GM21737 (cell line): Measurements from ENCODE around the gene ERG.

ENCODE experiments used
- ATAC-seq: cut with Tn5 transposase; IDR thresholded peaks from one replicate; pipeline ENCODE4 v1.9.1; 2021; ENCODE audit warnings: mild to moderate bottlenecking, moderate library complexity; ENCODE audit not compliant: unreplicated experiment

ERG gene

DNA sequence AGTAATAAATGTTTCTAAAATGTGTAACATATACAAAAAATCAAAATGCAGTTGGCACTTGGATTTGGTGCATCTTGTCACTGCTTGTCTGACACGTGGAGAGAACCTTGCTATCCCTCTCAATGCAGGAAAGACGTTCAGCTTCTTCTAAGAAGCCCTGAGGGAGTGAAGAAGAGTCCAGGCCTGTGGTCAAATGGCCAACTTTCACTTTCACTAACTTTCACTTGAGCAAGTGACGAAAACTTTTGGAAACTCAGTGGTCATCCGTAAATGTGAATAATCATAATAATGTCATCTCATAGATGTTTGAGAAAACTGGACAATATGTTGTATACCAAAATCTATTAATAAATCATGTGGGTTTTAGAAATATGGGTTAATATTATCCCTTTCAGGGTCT, 61.9 kb downstream of the ERG start:
- ATAC-seq = no peak

DNA sequence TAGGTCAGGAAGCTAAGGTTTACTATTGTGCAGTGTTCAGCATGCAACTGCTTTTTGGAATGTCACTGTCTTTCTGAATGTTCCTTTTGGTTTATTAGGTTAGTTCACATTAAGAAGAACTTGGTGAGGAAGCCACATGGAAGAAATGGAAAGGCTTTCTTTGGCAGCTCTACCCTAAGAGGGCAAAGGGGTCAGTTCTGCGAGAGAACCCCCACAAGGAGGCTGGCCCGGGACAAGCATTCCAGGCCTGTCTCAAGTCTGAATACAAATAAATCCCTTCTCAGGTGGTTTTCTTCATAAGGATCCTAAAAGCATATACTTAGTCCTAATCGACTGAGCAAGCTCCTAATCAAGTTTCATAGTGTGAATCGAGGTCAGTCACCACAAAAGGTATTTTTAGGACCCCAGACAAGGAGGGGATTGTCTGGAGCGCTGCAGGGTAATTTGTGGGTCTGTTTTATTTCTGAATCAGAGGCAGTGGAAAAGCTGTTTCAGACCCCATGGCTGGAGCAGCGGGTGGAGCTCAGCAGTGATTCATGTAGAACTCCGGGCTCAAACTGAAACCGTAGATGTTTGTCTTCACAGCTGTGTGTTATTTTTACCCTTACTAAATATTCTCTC, 63.3 kb downstream of the ERG start:
- no peak for ATAC-seq

DNA sequence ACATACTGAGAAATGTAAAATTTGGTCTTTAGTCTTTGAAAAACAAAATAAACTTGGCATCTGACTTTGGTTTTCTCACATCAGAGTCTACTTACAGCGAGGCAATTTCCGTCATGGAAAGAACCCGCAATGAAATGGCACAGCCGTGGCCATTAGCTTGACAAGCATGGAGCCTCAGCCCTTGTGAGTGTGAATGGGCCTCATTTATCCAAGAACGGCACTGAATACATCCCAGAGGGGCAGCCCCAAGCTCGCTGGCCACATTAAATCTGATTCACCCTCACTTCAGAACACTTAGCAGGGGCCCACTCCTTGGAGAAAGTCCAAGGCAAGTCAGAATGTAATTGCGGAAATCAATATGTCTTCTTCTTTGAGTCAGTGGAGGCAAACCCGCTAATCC, 64.8 kb downstream of the ERG start:
- ATAC-seq = no peak

DNA sequence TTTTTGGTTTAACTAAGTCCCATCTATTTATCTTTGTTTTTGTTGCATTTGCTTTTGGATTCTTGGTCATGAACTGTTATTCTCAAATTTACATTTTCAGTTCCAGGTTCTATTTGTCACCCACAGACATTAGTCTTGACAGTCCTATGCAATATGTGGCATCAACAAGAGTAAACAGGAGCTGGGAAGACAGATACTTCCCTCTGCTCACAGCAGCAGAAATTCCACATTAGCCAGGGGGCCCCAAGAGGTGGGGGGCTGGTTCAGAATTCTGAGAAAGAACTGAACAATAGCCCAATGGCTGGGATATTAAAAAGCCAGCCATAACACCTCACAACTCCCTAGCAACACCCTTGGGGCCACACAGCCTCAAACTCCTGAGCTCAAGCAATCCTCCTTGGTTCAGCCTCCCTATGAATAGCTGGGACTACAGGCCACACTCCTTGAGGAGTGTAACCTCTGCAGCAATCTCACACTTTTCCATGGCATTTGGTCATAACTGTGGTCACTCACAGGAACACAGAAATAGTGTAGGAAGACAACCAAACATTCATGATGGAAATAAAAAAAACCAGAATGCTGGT, 67.8 kb downstream of the ERG start:
- ATAC-seq = no peak

DNA sequence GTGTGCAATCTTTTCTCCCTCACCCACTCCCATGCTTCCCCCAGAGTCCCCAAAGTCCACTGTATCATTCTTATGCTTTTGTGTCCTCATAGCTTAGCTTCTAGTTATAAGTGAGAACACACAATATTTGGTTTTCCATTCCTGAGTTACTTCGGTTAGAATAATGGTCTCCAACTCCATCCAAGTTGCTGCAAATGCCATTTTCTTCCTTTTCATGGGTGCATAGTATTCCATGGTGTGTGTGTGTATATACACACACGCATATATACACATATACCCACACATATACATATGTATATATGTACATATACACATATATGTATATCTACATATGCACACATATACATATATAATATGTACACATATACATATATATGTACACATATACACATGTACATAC, 69.3 kb downstream of the ERG start:
- no peak for ATAC-seq

DNA sequence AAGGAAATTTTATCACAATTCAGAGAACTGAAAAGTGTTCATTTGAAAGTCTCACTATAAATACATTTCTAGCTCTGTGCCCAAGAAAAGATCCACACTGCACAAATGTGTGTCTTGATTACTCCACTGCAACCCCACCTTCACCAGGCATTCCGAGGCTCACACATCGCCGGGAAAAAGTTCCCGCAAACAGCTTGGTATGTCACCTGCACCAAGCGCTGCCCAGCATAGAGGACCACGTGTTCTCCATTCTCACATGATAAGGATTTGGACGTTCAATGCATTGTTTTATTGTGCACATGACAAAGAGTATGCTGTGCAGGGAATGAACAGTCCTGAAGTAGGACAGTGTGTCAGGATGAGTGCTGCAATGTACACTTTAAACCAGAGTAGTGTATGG, 70.1 kb downstream of the ERG start:
- ATAC-seq = no peak

DNA sequence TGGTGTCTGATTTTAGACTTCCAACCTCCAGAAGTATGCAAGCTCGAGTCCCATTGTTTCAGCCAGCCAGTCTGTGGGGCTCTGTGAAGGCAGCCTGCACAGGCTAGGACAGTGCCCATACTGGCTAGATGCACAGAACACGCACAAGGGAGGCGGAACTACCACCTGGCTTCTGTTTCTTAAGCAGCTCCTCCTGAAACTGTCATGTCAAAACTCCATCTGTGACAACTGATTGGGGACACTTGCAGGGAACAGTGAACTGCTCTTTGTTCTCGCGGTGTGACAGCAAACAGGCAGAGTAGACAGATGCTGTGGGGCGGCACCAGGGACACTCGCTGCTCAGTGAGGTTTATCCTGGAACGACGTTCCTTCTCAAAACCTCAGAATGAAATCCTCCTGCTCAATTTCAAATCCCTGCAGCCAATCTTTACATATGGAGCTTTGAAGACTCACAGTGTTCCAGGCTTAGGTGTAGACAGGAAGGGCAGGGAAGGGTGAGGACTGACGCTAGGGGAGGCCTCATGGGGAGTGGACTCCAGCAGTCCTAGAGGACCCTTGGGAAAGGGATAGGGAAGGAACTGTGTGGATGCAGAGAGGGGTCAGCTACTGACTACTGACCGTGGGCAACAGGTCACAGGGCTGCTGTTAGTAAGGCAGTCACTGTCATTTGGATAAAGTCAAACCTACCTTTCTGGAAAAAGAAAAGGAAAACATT, 73.8 kb downstream of the ERG start:
- ATAC-seq = no peak

DNA sequence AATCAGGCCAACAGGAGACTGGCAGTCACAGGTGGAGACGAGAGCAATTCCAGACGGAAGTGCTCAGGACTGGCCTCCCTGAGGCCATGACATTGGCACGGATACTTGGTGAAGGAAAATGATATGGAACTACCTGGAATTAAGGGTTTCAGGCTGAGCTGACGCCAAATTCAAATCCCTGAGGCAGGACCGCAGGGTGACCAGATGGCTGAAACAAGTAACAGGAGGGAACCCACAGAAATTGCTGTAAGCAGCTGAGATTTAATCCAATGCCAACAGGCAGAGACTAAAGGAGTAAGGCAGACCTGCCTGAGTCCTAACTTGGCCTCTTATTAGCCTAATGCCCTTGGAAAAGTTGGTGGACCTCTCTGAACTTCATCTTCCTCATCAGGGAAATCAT, 76.2 kb downstream of the ERG start:
- ATAC-seq = no peak

DNA sequence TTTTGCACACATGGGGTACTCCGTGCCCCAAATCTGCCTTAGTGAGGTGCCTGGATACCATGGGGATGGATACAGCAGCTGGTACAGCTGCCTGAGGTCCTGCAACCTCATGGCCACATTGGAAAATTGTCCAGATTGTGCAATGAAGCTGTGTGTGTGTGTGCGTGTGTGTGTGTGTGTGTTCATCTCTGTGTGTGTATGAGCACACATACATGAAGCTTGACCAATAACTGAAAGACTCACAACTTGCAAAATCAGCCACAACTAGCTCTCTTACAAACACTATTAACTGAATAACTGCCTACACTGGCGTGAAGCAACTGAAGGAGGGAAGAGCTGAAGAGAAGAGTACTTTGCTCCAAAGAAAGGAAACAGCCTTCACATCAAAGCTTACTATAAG, 78.1 kb downstream of the ERG start:
- ATAC-seq = no peak

DNA sequence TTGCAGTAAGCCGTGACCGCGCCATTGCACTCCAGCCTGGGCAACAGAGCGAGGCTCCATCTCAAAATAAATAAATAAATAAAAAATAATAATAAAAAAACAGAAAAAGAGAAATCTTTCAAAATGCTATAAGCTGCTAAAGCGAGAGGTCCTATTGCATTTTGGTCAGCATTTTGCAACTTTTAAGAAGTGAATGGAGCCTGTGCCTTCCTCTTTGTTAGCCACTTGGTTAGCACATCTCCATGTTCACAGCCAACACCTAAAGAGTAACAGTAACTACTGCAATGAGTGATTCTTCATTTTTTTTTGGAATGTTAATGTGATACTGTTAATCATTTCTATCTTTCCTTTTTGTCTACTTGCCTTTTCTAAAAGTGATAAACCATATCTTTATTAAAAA, 80.6 kb downstream of the ERG start:
- no peak for ATAC-seq

DNA sequence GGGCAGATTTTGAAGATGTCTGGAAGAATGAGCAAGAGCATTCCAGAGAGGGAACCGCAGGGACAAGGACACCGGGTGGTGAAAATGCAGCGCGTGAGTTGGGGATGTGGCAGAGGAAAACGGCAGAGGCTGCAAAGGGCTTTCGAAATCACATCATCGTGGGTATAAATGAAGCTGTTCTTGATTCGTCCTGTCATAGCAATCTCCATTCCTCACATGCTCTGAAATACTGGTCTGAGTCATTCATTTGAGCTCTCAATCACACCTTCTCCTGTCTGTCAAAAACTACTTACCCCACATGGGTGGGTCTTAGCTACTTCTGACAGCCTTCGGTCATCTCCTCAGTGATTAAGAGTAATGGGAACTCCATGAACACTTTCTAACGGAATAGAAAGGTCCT, 81.5 kb downstream of the ERG start:
- ATAC-seq = no peak

DNA sequence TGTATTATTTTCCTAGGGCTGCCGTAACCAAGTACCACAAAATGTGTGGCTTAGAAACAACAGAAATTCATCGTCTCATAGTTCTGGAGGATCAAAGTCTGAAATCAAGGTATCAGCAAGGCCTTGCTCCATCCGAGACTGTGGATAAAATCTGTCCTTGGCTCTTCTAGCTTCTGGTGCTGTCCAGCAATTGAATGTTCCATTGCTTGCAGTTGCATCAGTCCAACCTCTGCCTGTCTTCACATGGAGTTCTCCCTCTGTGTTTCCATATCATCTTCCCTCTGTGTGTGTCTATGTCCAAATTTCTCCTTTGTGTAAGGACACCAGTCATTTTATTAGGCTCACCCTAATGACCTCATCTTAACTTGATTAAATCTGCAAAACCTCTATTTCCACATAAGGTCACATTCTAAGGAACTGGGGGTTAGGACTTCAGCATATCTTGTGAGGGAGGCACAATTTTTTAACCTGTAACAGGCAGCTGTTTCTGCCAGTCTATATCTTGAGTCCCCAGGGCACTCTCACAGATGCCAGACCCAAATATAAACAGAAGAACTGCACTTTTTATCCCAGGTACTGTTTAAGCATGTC, 84.2 kb downstream of the ERG start:
- no peak for ATAC-seq

DNA sequence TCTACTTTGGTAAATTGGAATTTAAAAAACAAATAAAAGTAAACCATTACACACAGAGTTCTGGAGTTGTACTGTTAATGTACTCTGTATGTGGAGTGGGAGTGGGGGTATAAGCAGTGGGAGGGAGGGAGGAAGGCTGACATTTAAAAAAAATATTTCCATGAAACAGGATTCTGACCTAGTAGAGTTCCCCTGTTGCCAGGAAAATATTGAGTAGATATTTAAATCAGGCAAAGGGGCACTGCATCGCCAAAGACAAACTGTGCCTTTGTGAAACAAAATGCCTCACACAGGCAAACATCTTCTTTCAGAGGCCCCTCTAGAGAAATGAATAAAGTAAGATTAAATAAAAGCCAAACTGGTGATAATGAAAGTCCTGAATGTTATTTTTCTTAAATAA, 87.8 kb downstream of the ERG start:
- ATAC-seq = no peak

DNA sequence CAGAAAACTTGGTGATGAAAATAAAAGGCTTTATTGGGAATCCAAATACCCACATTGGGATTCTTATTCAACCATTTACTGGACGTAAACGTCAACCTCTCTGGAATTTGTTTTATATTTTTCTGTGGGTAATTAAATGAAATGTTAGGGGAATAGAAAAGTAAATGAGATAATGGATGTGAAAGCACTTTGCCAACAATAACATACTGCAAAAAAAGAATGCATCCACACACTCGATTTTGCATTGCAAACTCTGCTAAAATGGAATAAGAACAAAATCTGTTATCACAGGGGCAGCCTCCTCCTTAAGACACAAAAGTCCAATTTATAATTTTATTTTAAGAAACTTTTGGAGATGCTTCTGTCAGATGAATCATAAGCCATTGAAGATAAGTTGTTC, 88.4 kb downstream of the ERG start:
- ATAC-seq = no peak

DNA sequence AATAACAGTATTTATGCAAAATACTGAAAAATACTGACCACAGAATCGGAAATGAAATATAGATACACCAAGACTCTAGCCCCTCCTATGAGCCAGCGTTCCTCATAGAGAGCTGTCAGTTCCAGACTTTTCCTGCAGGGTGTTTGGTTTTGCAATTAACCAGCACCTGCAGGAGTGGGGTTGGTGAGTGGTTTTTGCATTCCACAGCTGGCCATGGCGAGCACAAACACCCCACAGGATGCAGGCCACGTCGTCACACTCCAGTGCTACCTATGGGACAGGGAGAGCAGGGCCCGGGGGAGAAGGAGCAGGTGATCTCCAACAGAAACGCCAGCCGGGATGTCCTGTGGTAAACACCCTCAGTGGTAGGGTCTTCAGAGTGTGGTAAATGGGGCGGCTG, 94.1 kb downstream of the ERG start:
- no peak for ATAC-seq

DNA sequence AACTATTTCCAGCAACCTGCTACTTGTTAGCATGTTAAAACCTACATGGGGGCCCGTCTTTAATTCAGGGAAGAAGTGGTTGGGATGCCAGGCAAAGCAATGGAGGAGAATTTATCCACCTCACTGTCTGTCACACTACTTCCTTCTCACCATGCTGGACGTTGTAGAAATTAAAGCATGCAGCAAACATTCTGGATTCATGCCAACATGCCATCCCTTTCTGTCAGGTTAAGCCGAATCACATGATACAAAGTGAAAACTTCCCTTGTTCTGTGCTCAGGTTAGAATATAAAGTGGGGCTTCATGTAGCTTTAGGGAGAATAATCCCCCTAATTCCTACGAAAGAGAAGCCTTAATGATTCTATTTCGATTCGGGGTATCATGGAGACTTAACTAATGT, 95.5 kb downstream of the ERG start:
- ATAC-seq = no peak

DNA sequence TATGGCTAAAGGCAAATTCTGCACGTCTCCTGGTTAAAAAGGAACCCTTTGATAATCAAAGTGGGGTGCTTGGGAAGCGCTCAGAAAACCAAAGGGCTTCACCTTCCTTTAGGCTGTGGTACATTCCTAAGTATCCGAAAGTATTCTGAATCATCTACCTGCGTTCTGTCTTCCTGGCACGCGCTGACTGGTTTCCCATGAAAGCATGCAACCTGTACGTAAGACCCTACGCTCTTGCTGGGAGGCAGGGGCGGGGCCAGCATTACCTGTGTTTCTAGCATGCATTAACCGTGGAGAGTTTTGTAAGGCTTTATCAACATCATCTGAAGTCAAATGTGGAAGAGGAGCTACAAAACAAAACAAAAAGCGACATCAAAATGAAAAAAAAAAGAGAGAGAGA, 96.0 kb downstream of the ERG start:
- ATAC-seq = no peak

DNA sequence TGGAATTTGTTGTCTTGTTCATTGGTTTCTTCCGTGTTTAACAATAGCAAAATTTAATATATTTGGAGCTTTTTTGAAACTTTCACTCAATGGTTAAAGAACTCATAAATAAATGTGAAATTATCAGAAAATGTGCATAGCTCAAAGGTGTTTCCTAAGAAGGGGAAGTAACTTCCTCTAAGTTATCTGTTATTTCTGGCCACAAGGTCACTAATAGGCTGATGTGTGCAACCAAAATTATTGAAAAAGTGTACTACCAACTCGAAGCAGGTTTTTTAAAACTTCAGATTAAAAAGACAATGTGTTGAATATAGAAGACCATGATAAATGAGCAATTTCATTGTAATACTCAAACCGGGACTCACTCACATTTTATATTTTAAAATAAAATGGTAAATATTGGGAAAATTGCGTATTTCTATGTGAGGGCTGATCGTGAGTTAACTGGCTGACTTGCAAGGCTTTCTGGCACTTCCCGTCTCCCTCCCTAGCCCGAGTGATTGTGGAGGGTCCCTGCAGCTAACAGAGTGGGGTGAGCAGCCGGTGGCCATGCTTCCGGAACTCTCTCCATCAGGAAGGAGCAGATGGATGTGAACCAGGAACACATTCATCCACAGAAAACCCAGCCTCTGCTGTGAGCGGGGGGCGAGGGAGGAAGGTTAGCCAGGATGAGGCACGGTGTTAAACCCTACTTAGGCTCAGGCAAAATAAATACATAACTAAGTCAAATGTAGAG, 96.9 kb downstream of the ERG start:
- no peak for ATAC-seq

DNA sequence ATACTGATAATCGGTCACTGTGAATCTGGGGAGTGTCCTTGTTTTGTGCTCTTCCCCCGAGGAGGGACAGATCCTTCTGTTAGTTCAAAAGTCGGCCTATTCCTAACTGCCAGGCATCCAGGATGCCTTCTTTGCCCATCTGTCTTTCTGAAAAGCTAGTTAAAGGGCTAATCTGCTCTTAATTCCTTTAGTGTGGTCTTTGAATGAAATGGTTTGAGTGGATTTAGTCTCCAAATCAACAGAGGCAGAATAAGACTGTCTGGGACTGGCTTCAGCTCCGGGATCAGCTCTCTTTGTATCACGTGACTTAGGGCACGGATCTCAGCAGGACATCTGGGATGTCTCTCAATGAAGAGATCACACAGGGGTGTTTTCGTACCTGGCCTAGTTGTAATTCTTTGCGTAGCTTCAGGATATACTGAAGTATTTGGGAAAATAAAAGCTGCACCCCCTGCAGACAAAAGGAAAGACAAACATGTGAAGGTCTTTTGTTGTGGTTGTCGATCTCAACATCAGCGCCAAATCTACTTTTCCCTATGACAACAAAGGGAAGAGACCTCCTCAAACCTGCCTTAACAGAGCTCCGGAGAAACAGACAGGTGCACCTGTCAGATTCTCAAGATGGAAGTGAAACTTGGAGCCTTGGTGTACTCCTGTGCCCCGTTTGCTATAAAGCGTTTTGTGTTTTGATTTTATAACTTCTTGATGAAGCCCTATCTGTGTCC, 97.9 kb downstream of the ERG start:
- no peak for ATAC-seq

DNA sequence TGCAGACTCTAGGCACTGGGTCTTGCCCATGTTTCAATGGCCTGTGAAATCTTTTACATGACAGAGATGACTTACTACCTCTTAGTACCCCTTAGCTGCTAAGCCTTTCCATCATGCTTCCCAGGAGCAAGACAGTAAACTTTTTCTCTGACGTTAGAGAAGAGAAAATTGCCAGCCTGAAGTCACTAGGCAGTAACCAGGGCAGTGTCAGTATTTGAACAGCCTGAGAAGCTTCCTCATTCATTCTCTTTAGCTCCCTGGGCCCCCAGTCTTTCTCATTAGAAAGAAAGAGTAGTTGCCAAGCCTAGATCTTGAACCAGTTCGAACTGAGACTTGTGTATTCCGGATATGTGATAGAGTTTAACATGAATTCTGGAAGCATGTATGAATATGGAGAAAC, 99.2 kb downstream of the ERG start:
- ATAC-seq = no peak

DNA sequence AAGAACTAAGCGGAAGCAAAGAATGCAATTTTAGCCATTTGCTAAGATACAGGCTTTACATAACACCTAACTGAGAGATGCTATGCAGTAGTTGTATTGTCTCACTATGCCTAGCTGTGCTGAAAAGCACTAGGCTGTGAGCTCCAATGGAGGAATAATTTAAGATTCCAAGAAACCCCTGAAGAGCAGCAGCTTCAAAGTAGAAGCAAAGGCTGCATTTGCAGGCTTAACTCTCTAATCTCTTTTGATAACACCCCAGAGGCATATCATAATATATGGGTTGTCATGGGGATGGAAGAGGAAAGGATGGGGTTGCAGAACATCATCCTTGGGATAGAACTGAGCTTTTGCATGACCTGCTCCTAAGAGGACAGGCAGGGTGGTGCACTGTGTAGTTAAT, 102.0 kb downstream of the ERG start:
- ATAC-seq = no peak
